GM12864 (cell line): Measurements from ENCODE around the gene PNLIPRP1.

Experiments
- DNase-seq: peaks from one replicate; pipeline ENCODE4 v3.0.0-alpha.2; 2011; ENCODE audit warnings: low read depth
- H3K4me3 ChIP-seq: 2 replicates; pipeline ENCODE4 v1.5.1; 2011; ENCODE audit warnings: mild to moderate bottlenecking, low read depth, low read length, control low read depth
- TF ChIP-seq, protein P1 (sequence below): IDR thresholded peaks from 2 replicates; pipeline ENCODE4 v1.5.1; 2011; ENCODE audit warnings: low read depth, mild to moderate bottlenecking, moderate library complexity, low read length, control low read depth, inconsistent platforms; ENCODE audit errors: missing control alignments

PNLIPRP1 gene

DNA sequence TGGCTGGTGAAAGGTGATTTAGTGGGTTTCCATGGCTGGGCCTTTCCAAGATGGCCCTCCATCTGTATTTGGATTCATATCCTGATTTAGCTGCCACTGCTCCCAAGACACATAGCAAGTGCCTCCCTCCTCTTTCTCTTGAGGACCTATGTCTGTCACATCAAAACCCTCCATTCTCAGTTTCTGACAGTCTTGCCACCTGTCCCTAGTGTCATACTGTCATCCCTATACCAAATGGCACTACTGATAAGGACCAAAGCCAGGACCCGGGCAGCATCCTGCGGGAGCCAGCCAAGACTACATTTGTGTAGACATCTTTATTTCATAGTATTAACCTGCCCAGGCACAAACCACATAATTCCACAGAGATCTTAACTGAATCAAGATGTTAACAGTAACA, 64.8 kb downstream of the PNLIPRP1 start:
- H3K4me3 ChIP-seq, result no peak overlapping the region
- TF ChIP-seq, protein P1, sequence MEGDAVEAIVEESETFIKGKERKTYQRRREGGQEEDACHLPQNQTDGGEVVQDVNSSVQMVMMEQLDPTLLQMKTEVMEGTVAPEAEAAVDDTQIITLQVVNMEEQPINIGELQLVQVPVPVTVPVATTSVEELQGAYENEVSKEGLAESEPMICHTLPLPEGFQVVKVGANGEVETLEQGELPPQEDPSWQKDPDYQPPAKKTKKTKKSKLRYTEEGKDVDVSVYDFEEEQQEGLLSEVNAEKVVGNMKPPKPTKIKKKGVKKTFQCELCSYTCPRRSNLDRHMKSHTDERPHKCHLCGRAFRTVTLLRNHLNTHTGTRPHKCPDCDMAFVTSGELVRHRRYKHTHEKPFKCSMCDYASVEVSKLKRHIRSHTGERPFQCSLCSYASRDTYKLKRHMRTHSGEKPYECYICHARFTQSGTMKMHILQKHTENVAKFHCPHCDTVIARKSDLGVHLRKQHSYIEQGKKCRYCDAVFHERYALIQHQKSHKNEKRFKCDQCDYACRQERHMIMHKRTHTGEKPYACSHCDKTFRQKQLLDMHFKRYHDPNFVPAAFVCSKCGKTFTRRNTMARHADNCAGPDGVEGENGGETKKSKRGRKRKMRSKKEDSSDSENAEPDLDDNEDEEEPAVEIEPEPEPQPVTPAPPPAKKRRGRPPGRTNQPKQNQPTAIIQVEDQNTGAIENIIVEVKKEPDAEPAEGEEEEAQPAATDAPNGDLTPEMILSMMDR, result no peak
- no peak for DNase-seq

DNA sequence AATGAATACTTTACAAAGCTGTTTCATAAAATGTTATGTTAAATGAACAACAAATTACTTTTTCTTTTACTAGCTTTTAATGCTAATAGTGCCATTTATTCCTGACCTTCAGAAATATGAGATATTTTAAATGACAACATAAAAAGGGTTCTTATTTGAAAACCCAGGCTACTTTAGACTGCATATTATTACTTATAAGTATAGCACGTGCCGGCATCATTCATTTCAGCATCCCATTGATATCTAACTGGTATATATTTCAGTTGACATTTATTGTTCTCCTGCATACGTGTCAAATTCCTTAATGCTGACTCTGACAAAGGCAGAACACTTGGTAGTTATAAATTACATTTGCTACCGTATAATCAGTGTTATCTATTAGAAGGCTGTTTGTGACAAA, 65.3 kb downstream of the PNLIPRP1 start:
- no peak overlapping the region for H3K4me3 ChIP-seq
- no peak for DNase-seq
- TF ChIP-seq, protein P1, result no peak

DNA sequence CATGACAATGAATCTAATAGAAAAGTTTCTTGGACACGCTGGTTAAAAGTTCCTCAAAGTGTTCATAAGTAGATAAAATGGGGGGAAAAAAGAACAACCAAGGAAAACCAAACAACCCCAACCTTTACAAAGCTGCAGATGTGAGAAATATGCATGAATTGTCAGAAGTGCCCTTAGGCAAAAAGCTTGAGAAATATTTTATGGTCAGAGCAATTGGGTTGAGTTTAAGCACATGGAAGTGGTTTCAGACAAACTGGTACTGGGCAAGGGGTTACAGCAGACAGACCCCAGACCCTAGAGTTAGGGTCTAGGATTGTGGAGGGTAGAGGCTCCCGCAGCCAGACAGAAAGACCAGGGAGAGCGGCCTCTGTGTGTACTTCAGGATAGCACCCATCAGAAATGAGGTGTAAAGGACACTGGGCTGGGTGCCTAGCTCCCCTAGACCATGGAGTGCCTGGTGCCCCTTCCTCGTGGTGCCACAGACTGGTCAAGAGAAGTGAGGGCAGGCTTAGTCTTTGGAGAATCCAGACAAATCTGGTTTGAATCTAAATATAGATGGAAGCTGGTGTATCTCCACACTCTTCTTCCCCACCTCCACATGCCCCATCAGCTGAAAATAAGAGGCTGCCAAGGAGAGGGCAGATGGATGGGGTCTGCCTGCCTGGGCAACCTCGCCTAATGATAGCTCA, 67.2 kb downstream of the PNLIPRP1 start:
- no peak overlapping the region for H3K4me3 ChIP-seq
- TF ChIP-seq, protein P1, result no peak
- no peak for DNase-seq
